ENCODE measurements around the gene TTC36.

DNA sequence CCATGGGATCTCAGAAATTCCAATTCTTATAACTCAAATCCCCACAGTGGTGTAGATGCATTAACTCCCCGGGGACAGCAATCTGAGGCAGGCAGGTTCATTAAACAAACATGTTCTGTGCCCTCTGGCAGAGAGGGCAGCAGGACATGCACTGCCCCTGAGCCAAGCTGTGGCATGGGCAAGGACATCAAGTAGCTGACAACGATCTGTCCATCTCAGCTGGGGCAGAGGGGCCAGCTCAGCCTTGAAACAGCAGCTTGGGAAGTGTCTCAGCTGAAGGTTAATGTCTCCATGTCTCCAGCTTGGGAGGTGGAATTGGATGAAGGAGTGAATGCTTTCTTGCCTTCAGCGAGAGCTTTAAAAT lies 17.4 kb downstream of the TTC36 start:
- TF ChIP-seq, protein P1, sequence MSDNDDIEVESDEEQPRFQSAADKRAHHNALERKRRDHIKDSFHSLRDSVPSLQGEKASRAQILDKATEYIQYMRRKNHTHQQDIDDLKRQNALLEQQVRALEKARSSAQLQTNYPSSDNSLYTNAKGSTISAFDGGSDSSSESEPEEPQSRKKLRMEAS (IDR thresholded peaks at IDR 0.05; ENCODE audit: low read depth, low read length): no peak
- TF ChIP-seq, protein P2, sequence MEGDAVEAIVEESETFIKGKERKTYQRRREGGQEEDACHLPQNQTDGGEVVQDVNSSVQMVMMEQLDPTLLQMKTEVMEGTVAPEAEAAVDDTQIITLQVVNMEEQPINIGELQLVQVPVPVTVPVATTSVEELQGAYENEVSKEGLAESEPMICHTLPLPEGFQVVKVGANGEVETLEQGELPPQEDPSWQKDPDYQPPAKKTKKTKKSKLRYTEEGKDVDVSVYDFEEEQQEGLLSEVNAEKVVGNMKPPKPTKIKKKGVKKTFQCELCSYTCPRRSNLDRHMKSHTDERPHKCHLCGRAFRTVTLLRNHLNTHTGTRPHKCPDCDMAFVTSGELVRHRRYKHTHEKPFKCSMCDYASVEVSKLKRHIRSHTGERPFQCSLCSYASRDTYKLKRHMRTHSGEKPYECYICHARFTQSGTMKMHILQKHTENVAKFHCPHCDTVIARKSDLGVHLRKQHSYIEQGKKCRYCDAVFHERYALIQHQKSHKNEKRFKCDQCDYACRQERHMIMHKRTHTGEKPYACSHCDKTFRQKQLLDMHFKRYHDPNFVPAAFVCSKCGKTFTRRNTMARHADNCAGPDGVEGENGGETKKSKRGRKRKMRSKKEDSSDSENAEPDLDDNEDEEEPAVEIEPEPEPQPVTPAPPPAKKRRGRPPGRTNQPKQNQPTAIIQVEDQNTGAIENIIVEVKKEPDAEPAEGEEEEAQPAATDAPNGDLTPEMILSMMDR (IDR thresholded peaks at IDR 0.05 in 2 of 3, conservative IDR thresholded peaks at IDR 0.05 in 1 of 3; ENCODE audit: control insufficient read depth in 2 of 3, extremely low read depth in 1 of 3, insufficient read depth in 1 of 3, low read depth in 3 of 3, low read length in 3 of 3): no peak
- TF ChIP-seq POLR2A (IDR thresholded peaks at IDR 0.05; ENCODE audit: low read depth, low read length) (no peak), BMI1 (IDR thresholded peaks at IDR 0.05; ENCODE audit: borderline replicate concordance) (no peak), FOXM1 (IDR thresholded peaks at IDR 0.05; ENCODE audit: low read depth, low read length) (no peak), RELA (IDR thresholded peaks at IDR 0.05; ENCODE audit: borderline replicate concordance, partially characterized antibody) (no peak), MXI1 (IDR thresholded peaks at IDR 0.05; ENCODE audit: low read depth, low read length) (no peak)
- TF ChIP-seq, protein P3, sequence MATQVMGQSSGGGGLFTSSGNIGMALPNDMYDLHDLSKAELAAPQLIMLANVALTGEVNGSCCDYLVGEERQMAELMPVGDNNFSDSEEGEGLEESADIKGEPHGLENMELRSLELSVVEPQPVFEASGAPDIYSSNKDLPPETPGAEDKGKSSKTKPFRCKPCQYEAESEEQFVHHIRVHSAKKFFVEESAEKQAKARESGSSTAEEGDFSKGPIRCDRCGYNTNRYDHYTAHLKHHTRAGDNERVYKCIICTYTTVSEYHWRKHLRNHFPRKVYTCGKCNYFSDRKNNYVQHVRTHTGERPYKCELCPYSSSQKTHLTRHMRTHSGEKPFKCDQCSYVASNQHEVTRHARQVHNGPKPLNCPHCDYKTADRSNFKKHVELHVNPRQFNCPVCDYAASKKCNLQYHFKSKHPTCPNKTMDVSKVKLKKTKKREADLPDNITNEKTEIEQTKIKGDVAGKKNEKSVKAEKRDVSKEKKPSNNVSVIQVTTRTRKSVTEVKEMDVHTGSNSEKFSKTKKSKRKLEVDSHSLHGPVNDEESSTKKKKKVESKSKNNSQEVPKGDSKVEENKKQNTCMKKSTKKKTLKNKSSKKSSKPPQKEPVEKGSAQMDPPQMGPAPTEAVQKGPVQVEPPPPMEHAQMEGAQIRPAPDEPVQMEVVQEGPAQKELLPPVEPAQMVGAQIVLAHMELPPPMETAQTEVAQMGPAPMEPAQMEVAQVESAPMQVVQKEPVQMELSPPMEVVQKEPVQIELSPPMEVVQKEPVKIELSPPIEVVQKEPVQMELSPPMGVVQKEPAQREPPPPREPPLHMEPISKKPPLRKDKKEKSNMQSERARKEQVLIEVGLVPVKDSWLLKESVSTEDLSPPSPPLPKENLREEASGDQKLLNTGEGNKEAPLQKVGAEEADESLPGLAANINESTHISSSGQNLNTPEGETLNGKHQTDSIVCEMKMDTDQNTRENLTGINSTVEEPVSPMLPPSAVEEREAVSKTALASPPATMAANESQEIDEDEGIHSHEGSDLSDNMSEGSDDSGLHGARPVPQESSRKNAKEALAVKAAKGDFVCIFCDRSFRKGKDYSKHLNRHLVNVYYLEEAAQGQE (IDR thresholded peaks at IDR 0.05; ENCODE audit: low read depth, low read length): no peak
- TF ChIP-seq, protein P4, sequence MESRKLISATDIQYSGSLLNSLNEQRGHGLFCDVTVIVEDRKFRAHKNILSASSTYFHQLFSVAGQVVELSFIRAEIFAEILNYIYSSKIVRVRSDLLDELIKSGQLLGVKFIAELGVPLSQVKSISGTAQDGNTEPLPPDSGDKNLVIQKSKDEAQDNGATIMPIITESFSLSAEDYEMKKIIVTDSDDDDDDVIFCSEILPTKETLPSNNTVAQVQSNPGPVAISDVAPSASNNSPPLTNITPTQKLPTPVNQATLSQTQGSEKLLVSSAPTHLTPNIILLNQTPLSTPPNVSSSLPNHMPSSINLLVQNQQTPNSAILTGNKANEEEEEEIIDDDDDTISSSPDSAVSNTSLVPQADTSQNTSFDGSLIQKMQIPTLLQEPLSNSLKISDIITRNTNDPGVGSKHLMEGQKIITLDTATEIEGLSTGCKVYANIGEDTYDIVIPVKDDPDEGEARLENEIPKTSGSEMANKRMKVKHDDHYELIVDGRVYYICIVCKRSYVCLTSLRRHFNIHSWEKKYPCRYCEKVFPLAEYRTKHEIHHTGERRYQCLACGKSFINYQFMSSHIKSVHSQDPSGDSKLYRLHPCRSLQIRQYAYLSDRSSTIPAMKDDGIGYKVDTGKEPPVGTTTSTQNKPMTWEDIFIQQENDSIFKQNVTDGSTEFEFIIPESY (IDR thresholded peaks at IDR 0.05): no peak

All from GM12878 (cell line).